ENCODE data around the gene ARF1.

ARF1 gene

DNA sequence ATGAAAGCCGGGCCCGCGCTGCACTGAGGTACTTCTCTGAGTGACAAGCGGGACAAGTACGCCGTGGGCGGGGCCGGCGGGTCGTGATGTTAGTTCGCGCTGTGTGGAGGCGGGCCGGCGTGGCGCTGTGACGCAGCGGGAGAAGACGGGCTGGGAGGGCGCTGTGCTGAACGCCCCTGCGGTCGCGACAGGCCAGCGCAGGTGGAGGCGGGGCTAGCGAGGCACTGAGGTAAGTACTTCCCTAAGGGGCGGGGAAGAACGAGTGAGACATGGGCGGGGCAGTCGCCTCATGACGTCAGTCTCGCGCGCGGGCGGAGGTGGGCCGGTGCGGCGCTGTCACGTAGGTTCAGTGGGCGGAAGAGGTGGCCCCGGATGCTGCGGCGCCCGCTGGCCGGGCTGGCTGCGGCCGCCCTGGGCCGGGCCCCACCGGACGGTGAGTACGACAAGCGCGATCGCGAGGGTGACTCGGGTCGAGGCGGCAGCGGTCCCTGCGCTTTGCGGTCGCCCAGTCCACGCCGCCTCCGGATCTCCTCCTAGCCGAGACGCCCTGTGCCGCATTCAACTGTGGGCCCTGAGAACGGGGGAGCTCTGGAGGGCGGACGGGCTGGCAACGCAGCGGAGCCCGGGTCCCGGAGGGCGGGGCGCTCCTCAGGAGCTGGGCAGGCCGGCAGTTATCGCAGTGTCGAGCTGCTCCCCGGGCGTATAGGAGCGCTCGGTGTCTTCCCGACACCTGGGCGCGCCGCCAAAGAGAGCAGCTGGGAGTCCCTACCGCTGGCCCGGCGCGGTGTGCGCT lies 57.6 kb downstream of the ARF1 start, which contains the start of gene GUK1 (continued):
- no peak for TF ChIP-seq ZNF521 (tag by site-specific recombination; IDR thresholded peaks at IDR 0.05)
- TF ChIP-seq ZNF548 (tag by site-specific recombination; IDR thresholded peaks at IDR 0.05) = no peak
- TF ChIP-seq ZNF16 (tag by site-specific recombination; IDR thresholded peaks at IDR 0.05; ENCODE audit: low read depth) = no peak
- no peak for TF ChIP-seq ZNF529 (tag by site-specific recombination; IDR thresholded peaks at IDR 0.05; ENCODE audit: insufficient replicate concordance)
- TF ChIP-seq, protein P1, sequence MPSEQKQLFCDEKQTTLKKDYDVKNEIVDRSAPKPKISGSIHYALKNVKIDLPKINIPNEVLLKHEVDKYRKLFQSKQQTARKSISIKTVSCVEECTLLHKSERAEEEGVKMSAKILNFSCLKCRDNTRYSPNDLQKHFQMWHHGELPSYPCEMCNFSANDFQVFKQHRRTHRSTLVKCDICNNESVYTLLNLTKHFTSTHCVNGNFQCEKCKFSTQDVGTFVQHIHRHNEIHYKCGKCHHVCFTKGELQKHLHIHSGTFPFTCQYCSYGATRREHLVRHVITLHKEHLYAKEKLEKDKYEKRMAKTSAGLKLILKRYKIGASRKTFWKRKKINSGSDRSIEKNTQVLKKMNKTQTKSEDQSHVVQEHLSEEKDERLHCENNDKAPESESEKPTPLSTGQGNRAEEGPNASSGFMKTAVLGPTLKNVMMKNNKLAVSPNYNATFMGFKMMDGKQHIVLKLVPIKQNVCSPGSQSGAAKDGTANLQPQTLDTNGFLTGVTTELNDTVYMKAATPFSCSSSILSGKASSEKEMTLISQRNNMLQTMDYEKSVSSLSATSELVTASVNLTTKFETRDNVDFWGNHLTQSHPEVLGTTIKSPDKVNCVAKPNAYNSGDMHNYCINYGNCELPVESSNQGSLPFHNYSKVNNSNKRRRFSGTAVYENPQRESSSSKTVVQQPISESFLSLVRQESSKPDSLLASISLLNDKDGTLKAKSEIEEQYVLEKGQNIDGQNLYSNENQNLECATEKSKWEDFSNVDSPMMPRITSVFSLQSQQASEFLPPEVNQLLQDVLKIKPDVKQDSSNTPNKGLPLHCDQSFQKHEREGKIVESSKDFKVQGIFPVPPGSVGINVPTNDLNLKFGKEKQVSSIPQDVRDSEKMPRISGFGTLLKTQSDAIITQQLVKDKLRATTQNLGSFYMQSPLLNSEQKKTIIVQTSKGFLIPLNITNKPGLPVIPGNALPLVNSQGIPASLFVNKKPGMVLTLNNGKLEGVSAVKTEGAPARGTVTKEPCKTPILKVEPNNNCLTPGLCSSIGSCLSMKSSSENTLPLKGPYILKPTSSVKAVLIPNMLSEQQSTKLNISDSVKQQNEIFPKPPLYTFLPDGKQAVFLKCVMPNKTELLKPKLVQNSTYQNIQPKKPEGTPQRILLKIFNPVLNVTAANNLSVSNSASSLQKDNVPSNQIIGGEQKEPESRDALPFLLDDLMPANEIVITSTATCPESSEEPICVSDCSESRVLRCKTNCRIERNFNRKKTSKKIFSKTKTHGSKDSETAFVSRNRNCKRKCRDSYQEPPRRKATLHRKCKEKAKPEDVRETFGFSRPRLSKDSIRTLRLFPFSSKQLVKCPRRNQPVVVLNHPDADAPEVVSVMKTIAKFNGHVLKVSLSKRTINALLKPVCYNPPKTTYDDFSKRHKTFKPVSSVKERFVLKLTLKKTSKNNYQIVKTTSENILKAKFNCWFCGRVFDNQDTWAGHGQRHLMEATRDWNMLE (tag by site-specific recombination; conservative IDR thresholded peaks at IDR 0.05; ENCODE audit: low read depth) = no peak
- TF ChIP-seq ZNF248 (tag by site-specific recombination; IDR thresholded peaks at IDR 0.05) = no peak
- TF ChIP-seq MZF1 (tag by site-specific recombination; IDR thresholded peaks at IDR 0.05; ENCODE audit: borderline replicate concordance) = peak; percentile 61; the same call in 1 of the 2 replicates
- TF ChIP-seq ZNF473 (tag by site-specific recombination; IDR thresholded peaks at IDR 0.05) = no peak
- TF ChIP-seq ZNF585B (tag by site-specific recombination; IDR thresholded peaks at IDR 0.05) = no peak
- TF ChIP-seq, protein P2, sequence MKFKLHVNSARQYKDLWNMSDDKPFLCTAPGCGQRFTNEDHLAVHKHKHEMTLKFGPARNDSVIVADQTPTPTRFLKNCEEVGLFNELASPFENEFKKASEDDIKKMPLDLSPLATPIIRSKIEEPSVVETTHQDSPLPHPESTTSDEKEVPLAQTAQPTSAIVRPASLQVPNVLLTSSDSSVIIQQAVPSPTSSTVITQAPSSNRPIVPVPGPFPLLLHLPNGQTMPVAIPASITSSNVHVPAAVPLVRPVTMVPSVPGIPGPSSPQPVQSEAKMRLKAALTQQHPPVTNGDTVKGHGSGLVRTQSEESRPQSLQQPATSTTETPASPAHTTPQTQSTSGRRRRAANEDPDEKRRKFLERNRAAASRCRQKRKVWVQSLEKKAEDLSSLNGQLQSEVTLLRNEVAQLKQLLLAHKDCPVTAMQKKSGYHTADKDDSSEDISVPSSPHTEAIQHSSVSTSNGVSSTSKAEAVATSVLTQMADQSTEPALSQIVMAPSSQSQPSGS (tag by site-specific recombination; IDR thresholded peaks at IDR 0.05; ENCODE audit: low read depth) = peak; percentile 99
- TF ChIP-seq, protein P3, sequence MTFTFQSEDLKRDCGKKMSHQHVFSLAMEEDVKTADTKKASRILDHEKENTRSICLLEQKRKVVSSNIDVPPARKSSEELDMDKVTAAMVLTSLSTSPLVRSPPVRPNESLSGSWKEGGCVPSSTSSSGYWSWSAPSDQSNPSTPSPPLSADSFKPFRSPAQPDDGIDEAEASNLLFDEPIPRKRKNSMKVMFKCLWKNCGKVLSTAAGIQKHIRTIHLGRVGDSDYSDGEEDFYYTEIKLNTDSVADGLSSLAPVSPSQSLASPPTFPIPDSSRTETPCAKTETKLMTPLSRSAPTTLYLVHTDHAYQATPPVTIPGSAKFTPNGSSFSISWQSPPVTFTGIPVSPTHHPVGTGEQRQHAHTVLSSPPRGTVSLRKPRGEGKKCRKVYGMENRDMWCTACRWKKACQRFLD (tag by site-specific recombination; IDR thresholded peaks at IDR 0.05) = 0 out of 2 replicates have a peak, but pooled peaks have one; percentile 60
- peak; percentile 86 for TF ChIP-seq ZNF792 (tag by site-specific recombination; IDR thresholded peaks at IDR 0.05)
- peak; percentile 69 for TF ChIP-seq MYNN (tag by site-specific recombination; IDR thresholded peaks at IDR 0.05; ENCODE audit: borderline replicate concordance)
- TF ChIP-seq ZBTB20 (tag by site-specific recombination; IDR thresholded peaks at IDR 0.05) = peak; percentile 98
- peak; percentile 32 for TF ChIP-seq ZNF2 (tag by site-specific recombination; IDR thresholded peaks at IDR 0.05)
- TF ChIP-seq ZNF174 (tag by site-specific recombination; IDR thresholded peaks at IDR 0.05) = no peak
- peak; percentile 74; the same call in 1 of the 2 replicates for TF ChIP-seq ZNF501 (tag by site-specific recombination; IDR thresholded peaks at IDR 0.05)
- TF ChIP-seq HOXD13 (CRISPR knock-in tag; IDR thresholded peaks at IDR 0.05; ENCODE audit: borderline replicate concordance) = no peak
- TF ChIP-seq ZNF555 (tag by site-specific recombination; conservative IDR thresholded peaks at IDR 0.05) = no peak
- peak; percentile 64; the same call in 1 of the 2 replicates for TF ChIP-seq YY1 (tag by site-specific recombination; IDR thresholded peaks at IDR 0.05)
- TF ChIP-seq, protein P4, sequence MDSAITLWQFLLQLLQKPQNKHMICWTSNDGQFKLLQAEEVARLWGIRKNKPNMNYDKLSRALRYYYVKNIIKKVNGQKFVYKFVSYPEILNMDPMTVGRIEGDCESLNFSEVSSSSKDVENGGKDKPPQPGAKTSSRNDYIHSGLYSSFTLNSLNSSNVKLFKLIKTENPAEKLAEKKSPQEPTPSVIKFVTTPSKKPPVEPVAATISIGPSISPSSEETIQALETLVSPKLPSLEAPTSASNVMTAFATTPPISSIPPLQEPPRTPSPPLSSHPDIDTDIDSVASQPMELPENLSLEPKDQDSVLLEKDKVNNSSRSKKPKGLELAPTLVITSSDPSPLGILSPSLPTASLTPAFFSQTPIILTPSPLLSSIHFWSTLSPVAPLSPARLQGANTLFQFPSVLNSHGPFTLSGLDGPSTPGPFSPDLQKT (IDR thresholded peaks at IDR 0.05; ENCODE audit: borderline replicate concordance, low read depth, low read length) = no peak; the same call in 1 of the 2 replicates
- TF ChIP-seq ZBTB17 (tag by site-specific recombination; IDR thresholded peaks at IDR 0.05) = peak; percentile 92
- no peak for TF ChIP-seq ZBTB49 (tag by site-specific recombination; IDR thresholded peaks at IDR 0.05; ENCODE audit: low read depth)
- TF ChIP-seq ZNF121 (tag by site-specific recombination; IDR thresholded peaks at IDR 0.05) = peak; percentile 82; the same call in 1 of the 2 replicates

Measured in HEK293 (cell line).